Left renal cortex interstitium (tissue), 4 donors: ENCODE measurements around the gene C6. TPM values are rescaled to one million over a fixed set of nuclear protein-coding genes. Genes with fewer than 3 reads are reported as not detected.
"Not testable (repeated sequence)": the region's sequence is repeated elsewhere in the genome, so short reads cannot be mapped to it uniquely, and the experiment has no call there.

Experiments used
- DNase-seq, 4 donors: peaks; one replicate each; pipeline ENCODE4 v3.0.0-alpha.2; 2013; ENCODE audit warnings: low read depth in 4 of 4, low spot score in 2 of 4, missing footprints in 1 of 4
- polyA plus RNA-seq, 4 donors: library from polyadenylated mRNA; unstranded; fragments of 120-200 nt; gene quantifications; one replicate each; pipeline ENCODE4 v1.2.1, GENCODE V29; 2013; ENCODE audit not compliant: insufficient read length in 4 of 4

Gene C6
- polyA plus RNA-seq, 4 donors: 2.1 to 3.5 (median 2.6) TPM

- DNase-seq: no peak
Observed at GRCh38 chr5:41200506-41200905, 12.8 kb downstream of the C6 start.

- DNase-seq: no peak
Observed at GRCh38 chr5:41199660-41200059, 13.7 kb downstream of the C6 start.

GRCh38 chr5:41196197-41196596 is 17.1 kb downstream of the C6 start:
- no peak for DNase-seq

GRCh38 chr5:41195228-41195627 is 18.1 kb downstream of the C6 start:
- DNase-seq: no peak

- no peak for DNase-seq
Observed at GRCh38 chr5:41194339-41194738, 19.0 kb downstream of the C6 start.

- DNase-seq: peak; percentile 46 to 68 (median 56)
Observed at GRCh38 chr5:41193456-41194205, 19.7 kb downstream of the C6 start.

- DNase-seq: no peak
Observed at GRCh38 chr5:41191249-41191648, 22.1 kb downstream of the C6 start.

GRCh38 chr5:41186143-41186542 is 27.2 kb downstream of the C6 start:
- no peak for DNase-seq

GRCh38 chr5:41183331-41183730 is 30.0 kb downstream of the C6 start:
- not testable (repeated sequence) for DNase-seq

GRCh38 chr5:41182666-41183065 is 30.7 kb downstream of the C6 start:
- no peak for DNase-seq

- no peak for DNase-seq
Observed at GRCh38 chr5:41181691-41182564, 31.4 kb downstream of the C6 start.

GRCh38 chr5:41176952-41177351 is 36.4 kb downstream of the C6 start:
- DNase-seq: no peak

- DNase-seq: no peak
Observed at GRCh38 chr5:41172012-41172411, 41.3 kb downstream of the C6 start.

GRCh38 chr5:41161271-41161670 is 52.1 kb downstream of the C6 start:
- no peak for DNase-seq

- no peak for DNase-seq
Observed at GRCh38 chr5:41157272-41157894, 55.9 kb downstream of the C6 start.

- DNase-seq: no peak
Observed at GRCh38 chr5:41156739-41157138, 56.6 kb downstream of the C6 start.

- DNase-seq: no peak
Observed at GRCh38 chr5:41154491-41154890, 58.8 kb downstream of the C6 start.

GRCh38 chr5:41151564-41151963 is 61.8 kb downstream of the C6 start:
- no peak for DNase-seq

GRCh38 chr5:41148448-41148847 is 64.9 kb downstream of the C6 start:
- no peak for DNase-seq

- no peak for DNase-seq
Observed at GRCh38 chr5:41145306-41145705, 68.0 kb downstream of the C6 start.

- DNase-seq: no peak
Observed at GRCh38 chr5:41143131-41143901, 70.0 kb downstream of the C6 start.
